ENCODE results near the gene SPON1.
"Not testable (repeated sequence)": the region's sequence is repeated elsewhere in the genome, so short reads cannot be mapped to it uniquely, and the experiment has no call there.

The SPON1 gene

GRCh38 chr11:14136561-14136960 lies 174.0 kb downstream of the SPON1 start:
- DNase-seq: no peak

GRCh38 chr11:14137284-14137683 lies 174.8 kb downstream of the SPON1 start:
- DNase-seq: no peak

- no peak for DNase-seq
These were observed 178.5 kb downstream of the SPON1 start for GRCh38 chr11:14140991-14141390.

GRCh38 chr11:14141676-14142075 lies 179.2 kb downstream of the SPON1 start:
- no peak for DNase-seq

GRCh38 chr11:14144934-14145333 lies 182.4 kb downstream of the SPON1 start:
- DNase-seq: no peak

GRCh38 chr11:14148653-14149273 lies 186.2 kb downstream of the SPON1 start:
- peak; percentile 12 for DNase-seq

GRCh38 chr11:14149683-14150082 lies 187.2 kb downstream of the SPON1 start:
- DNase-seq: no peak

- no peak for DNase-seq
These were observed 188.4 kb downstream of the SPON1 start for GRCh38 chr11:14150878-14151277.

GRCh38 chr11:14154103-14154502 lies 191.6 kb downstream of the SPON1 start:
- DNase-seq: not testable (repeated sequence)

GRCh38 chr11:14158393-14158792 lies 195.9 kb downstream of the SPON1 start:
- no peak for DNase-seq

- no peak for DNase-seq
These were observed 201.1 kb downstream of the SPON1 start for GRCh38 chr11:14163576-14163975.

- DNase-seq: not testable (repeated sequence)
These were observed 211.2 kb downstream of the SPON1 start for GRCh38 chr11:14173679-14174078.

GRCh38 chr11:14179116-14179820 lies 216.7 kb downstream of the SPON1 start:
- DNase-seq: no peak

GRCh38 chr11:14181121-14181520 lies 218.6 kb downstream of the SPON1 start:
- no peak for DNase-seq

GRCh38 chr11:14182833-14183364 lies 220.4 kb downstream of the SPON1 start:
- DNase-seq: no peak

- no peak for DNase-seq
These were observed 221.8 kb downstream of the SPON1 start for GRCh38 chr11:14184028-14184940.

- no peak for DNase-seq
These were observed 222.9 kb downstream of the SPON1 start for GRCh38 chr11:14185461-14185860.

- DNase-seq: no peak
These were observed 223.7 kb downstream of the SPON1 start for GRCh38 chr11:14186046-14186775.

- DNase-seq: peak; percentile 3
These were observed 227.4 kb downstream of the SPON1 start for GRCh38 chr11:14189874-14190273.

- DNase-seq: no peak
These were observed 228.7 kb downstream of the SPON1 start for GRCh38 chr11:14190992-14191778.

- DNase-seq: no peak
These were observed 231.1 kb downstream of the SPON1 start for GRCh38 chr11:14193644-14194043.
